GM12878 (cell line): Measurements from ENCODE around the gene SLC4A1. TPM values are rescaled to one million over a fixed set of nuclear protein-coding genes. Genes with fewer than 3 reads are reported as not detected.

Experiments used
- CREM ChIP-seq: IDR thresholded peaks from 2 replicates; pipeline ENCODE4 v1.6.1; 2014; ENCODE audit warnings: antibody characterized with exemption, low read depth
- IRF3 ChIP-seq: fragments of 450-650 bp; IDR thresholded peaks from 2 replicates; pipeline ENCODE4 v1.6.1; 2014; ENCODE audit warnings: mild to moderate bottlenecking
- JUND ChIP-seq: IDR thresholded peaks from 2 replicates; pipeline ENCODE4 v1.6.1; 2012; ENCODE audit warnings: low read depth, mild to moderate bottlenecking, low read length, improper control_type of control experiment, moderate library complexity
- MAX ChIP-seq: IDR thresholded peaks from 2 replicates; pipeline ENCODE4 v1.6.1; 2012; ENCODE audit warnings: low read depth, low read length, improper control_type of control experiment
- MLLT1 ChIP-seq: fragments of 450-650 bp; IDR thresholded peaks from 2 replicates; pipeline ENCODE4 v1.6.1; 2016; ENCODE audit warnings: mild to moderate bottlenecking
- MYC ChIP-seq: IDR thresholded peaks from 2 replicates; pipeline ENCODE4 v1.6.1; 2011; ENCODE audit warnings: mild to moderate bottlenecking, low read length, moderate library complexity, inconsistent platforms; ENCODE audit not compliant: insufficient read depth, insufficient replicate concordance, insufficient read length, severe bottlenecking
- NR2C2 ChIP-seq: IDR thresholded peaks from 2 replicates; pipeline ENCODE4 v1.6.1; 2011; ENCODE audit warnings: borderline replicate concordance, low read depth; ENCODE audit not compliant: control insufficient read depth, insufficient read length
- PAX8 ChIP-seq: fragments of 450-650 bp; IDR thresholded peaks from 2 replicates; pipeline ENCODE4 v1.6.1; 2017; ENCODE audit warnings: mild to moderate bottlenecking, moderate library complexity
- ZZZ3 ChIP-seq: IDR thresholded peaks from 2 replicates; pipeline ENCODE4 v1.6.1; 2011; ENCODE audit warnings: low read depth; ENCODE audit not compliant: control insufficient read depth, insufficient read length
- polyA plus RNA-seq, 11 experiments: library from polyadenylated mRNA; depleted of rRNA in 4 of 11; unstranded in 6 of 11; stranded (reverse) in 5 of 11; fragments of >200 nt; fragmentation: Nextera tagmentation in 4 of 11; fragmentation: Illumina TruSeq in 1 of 11; extraction: Ambion mirVana in 4 of 11; extraction: Trizol in 1 of 11; gene quantifications; 1 replicate in 1 of 11; 2 replicates in 10 of 11; pipeline versions ENCODE4 v1.2.1 to v1.2.3, GENCODE V29; 2011 to 2016; ENCODE audit warnings: inconsistent platforms in 2 of 11, missing spikeins in 2 of 11, low read depth in 1 of 11
- total RNA-seq, 4 experiments: library from RNA; depleted of rRNA in 3 of 4; stranded (reverse); fragments of >200 nt in 3 of 4; fragmentation: Illumina TruSeq in 1 of 4; extraction: Trizol in 1 of 4; gene quantifications; 2 replicates each; pipeline versions ENCODE4 v1.2.1 to v1.2.3, GENCODE V29; 2013 to 2021

SLC4A1 gene
- total and polyA plus RNA-seq, 10 of the 15 experiments (the other 5 are each of a cell fraction or from before 2014, with no cell fraction given) = 0.03 TPM; not detected in 9

GRCh38 chr17:44311562-44312181 is 43.7 kb upstream of the SLC4A1 start (continued):
- TF ChIP-seq PAX8 (no peak), JUND (no peak), MYC (no peak), MLLT1 (no peak), ZZZ3 (no peak), CREM (no peak), NR2C2 (no peak), IRF3 (no peak), MAX (no peak)
- TF ChIP-seq, all 136 proteins: peak for 0
